SK-N-SH treated with all-trans-retinoic acid at 6 μM for 48 hours (cell line): ENCODE data around the gene ERO1B.

ENCODE experiments used
- ATAC-seq: fragments of 200-7000 bp; cut with Tn5 transposase; 3 replicates; pipeline ENCODE4 v1.9.1; 2020; ENCODE audit warnings: mild to moderate bottlenecking, moderate library complexity
- ARNTL ChIP-seq: fragments of 450-650 bp; formaldehyde crosslinking; IDR thresholded peaks from 2 replicates; pipeline ENCODE4 v1.5.0; 2020; ENCODE audit warnings: low read depth, mild to moderate bottlenecking, moderate library complexity, borderline replicate concordance
- BACH2 ChIP-seq: fragments of 250-450 bp; sonication (Bioruptor Pico); IDR thresholded peaks from 2 replicates; pipeline ENCODE4 v1.9.0; 2021; ENCODE audit warnings: mild to moderate bottlenecking, borderline replicate concordance
- CSDC2 ChIP-seq: fragments of 250-450 bp; sonication (Bioruptor Pico); IDR thresholded peaks from 2 replicates; pipeline ENCODE4 v1.5.0; 2020; ENCODE audit warnings: mild to moderate bottlenecking, moderate library complexity
- ESRRG ChIP-seq: fragments of 250-450 bp; sonication (Bioruptor Pico); IDR thresholded peaks from 2 replicates; pipeline ENCODE4 v1.6.1; 2021; ENCODE audit warnings: mild to moderate bottlenecking
- GLIS3 ChIP-seq: fragments of 250-450 bp; sonication (Bioruptor Pico); IDR thresholded peaks from 2 replicates; pipeline ENCODE4 v1.5.0; 2020; ENCODE audit warnings: mild to moderate bottlenecking, moderate library complexity
- ISL1 ChIP-seq: fragments of 250-450 bp; sonication (Bioruptor Pico); IDR thresholded peaks from 2 replicates; pipeline ENCODE4 v2.1.2; 2022; ENCODE audit warnings: mild to moderate bottlenecking, moderate library complexity
- OSR1 ChIP-seq: fragments of 250-450 bp; sonication (Bioruptor Pico); IDR thresholded peaks from 2 replicates; pipeline ENCODE4 v1.8.0; 2022; ENCODE audit warnings: moderate library complexity, mild to moderate bottlenecking, inconsistent platforms
- PPARA ChIP-seq: fragments of 250-450 bp; sonication (Bioruptor Pico); IDR thresholded peaks from 2 replicates; pipeline ENCODE4 v1.5.0; 2020; ENCODE audit warnings: mild to moderate bottlenecking, borderline replicate concordance
- SNAI2 ChIP-seq: fragments of 250-450 bp; sonication (Bioruptor Pico); IDR thresholded peaks from 2 replicates; pipeline ENCODE4 v1.5.0; 2020; ENCODE audit warnings: mild to moderate bottlenecking, moderate library complexity
- TCF4 ChIP-seq: fragments of 250-450 bp; sonication (Bioruptor Pico); IDR thresholded peaks from 2 replicates; pipeline ENCODE4 v1.8.0; 2021; ENCODE audit warnings: mild to moderate bottlenecking, moderate library complexity, borderline replicate concordance
- TOX ChIP-seq: fragments of 250-450 bp; sonication (Bioruptor Pico); IDR thresholded peaks from 2 replicates; pipeline ENCODE4 v1.8.0; 2021; ENCODE audit warnings: mild to moderate bottlenecking, moderate library complexity, borderline replicate concordance
- ZC3H10 ChIP-seq: fragments of 250-450 bp; sonication (Bioruptor Pico); IDR thresholded peaks from 2 replicates; pipeline ENCODE4 v1.5.1; 2021; ENCODE audit warnings: mild to moderate bottlenecking, moderate library complexity
- ZFP3 ChIP-seq: fragments of 250-450 bp; sonication (Bioruptor Pico); IDR thresholded peaks from 2 replicates; pipeline ENCODE4 v1.5.0; 2020; ENCODE audit warnings: mild to moderate bottlenecking, moderate library complexity
- ZFP30 ChIP-seq: fragments of 450-650 bp; formaldehyde crosslinking; IDR thresholded peaks from 2 replicates; pipeline ENCODE4 v1.5.0; 2022; ENCODE audit warnings: mild to moderate bottlenecking, moderate library complexity
- ZNF565 ChIP-seq: fragments of 450-650 bp; formaldehyde crosslinking; conservative IDR thresholded peaks from 2 replicates; pipeline ENCODE4 v1.5.0; 2020; ENCODE audit warnings: low read depth, mild to moderate bottlenecking, moderate library complexity
- ZNF8 ChIP-seq: fragments of 450-650 bp; formaldehyde crosslinking; IDR thresholded peaks from 2 replicates; pipeline ENCODE4 v1.5.0; 2020; ENCODE audit warnings: mild to moderate bottlenecking, moderate library complexity
- TF ChIP-seq, protein P1 (sequence below): fragments of 250-450 bp; sonication (Bioruptor Pico); IDR thresholded peaks from 2 replicates; pipeline ENCODE4 v1.5.1; 2020; ENCODE audit warnings: low read depth, mild to moderate bottlenecking, moderate library complexity
- TF ChIP-seq, protein P2 (sequence below): fragments of 250-450 bp; sonication (Bioruptor Pico); IDR thresholded peaks from 2 replicates; pipeline ENCODE4 v1.5.1; 2021; ENCODE audit warnings: mild to moderate bottlenecking, moderate library complexity
- TF ChIP-seq, protein P3 (sequence below): fragments of 250-450 bp; sonication (Bioruptor Pico); IDR thresholded peaks from 2 replicates; pipeline ENCODE4 v1.8.0; 2021; ENCODE audit warnings: low read depth, mild to moderate bottlenecking, moderate library complexity, borderline replicate concordance
- TF ChIP-seq, protein P4 (sequence below): fragments of 250-450 bp; sonication (Bioruptor Pico); IDR thresholded peaks from 2 replicates; pipeline ENCODE4 v1.8.0; 2020; ENCODE audit warnings: mild to moderate bottlenecking, moderate library complexity, borderline replicate concordance

The ERO1B gene

DNA sequence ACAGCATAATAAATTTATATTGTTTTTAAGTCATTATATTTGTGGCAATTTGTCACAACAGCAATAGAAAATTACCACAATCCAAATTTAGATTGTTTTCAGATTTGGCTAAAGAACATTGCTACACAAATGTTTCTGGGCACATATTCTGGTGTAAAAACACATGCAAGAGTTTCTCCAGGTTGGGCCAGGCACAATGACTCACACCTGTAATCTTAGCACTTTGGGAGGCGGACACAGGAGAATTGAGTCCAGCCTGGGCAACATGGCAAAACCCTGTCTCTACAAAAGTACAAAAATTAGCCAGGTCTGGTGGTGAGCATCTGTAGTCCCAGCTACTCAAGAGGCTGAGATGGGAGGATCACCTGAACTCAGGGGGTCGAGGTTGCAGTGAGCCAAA, 8.4 kb downstream of the ERO1B start:
- ATAC-seq, result no peak
- TF ChIP-seq SNAI2, result no peak

DNA sequence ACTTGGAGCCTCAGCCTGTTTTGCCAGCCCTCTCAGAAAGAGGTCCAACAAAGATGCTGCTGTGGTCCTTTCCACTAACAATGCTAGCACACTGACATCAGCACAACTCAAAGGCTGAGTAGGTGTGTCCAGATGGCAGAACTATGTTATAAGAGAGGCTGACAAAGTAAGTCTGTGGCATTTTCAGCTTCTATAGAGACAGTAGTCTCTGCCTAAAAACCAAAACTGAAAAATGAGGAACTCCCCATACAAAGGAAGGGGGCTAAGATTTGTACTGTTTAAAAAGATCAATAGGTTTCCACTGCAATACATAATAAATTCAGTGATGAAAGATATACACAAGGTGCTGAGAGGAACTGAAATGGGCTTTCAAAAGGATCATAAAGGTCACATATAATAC, 12.3 kb downstream of the ERO1B start:
- ATAC-seq, result no peak
- TF ChIP-seq, protein P1, sequence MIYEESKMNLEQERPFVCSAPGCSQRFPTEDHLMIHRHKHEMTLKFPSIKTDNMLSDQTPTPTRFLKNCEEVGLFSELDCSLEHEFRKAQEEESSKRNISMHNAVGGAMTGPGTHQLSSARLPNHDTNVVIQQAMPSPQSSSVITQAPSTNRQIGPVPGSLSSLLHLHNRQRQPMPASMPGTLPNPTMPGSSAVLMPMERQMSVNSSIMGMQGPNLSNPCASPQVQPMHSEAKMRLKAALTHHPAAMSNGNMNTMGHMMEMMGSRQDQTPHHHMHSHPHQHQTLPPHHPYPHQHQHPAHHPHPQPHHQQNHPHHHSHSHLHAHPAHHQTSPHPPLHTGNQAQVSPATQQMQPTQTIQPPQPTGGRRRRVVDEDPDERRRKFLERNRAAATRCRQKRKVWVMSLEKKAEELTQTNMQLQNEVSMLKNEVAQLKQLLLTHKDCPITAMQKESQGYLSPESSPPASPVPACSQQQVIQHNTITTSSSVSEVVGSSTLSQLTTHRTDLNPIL (CRISPR knock-in tag), result no peak
- no peak for TF ChIP-seq PPARA (CRISPR knock-in tag)
- TF ChIP-seq ZNF8 (CRISPR knock-in tag), result no peak
- no peak for TF ChIP-seq ARNTL
- no peak for TF ChIP-seq ISL1 (CRISPR knock-in tag)
- TF ChIP-seq, protein P2, sequence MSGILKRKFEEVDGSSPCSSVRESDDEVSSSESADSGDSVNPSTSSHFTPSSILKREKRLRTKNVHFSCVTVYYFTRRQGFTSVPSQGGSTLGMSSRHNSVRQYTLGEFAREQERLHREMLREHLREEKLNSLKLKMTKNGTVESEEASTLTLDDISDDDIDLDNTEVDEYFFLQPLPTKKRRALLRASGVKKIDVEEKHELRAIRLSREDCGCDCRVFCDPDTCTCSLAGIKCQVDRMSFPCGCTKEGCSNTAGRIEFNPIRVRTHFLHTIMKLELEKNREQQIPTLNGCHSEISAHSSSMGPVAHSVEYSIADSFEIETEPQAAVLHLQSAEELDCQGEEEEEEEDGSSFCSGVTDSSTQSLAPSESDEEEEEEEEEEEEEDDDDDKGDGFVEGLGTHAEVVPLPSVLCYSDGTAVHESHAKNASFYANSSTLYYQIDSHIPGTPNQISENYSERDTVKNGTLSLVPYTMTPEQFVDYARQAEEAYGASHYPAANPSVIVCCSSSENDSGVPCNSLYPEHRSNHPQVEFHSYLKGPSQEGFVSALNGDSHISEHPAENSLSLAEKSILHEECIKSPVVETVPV (CRISPR knock-in tag), result no peak
- TF ChIP-seq OSR1, result no peak
- no peak for TF ChIP-seq GLIS3 (CRISPR knock-in tag)
- TF ChIP-seq ZNF565 (CRISPR knock-in tag), result no peak

DNA sequence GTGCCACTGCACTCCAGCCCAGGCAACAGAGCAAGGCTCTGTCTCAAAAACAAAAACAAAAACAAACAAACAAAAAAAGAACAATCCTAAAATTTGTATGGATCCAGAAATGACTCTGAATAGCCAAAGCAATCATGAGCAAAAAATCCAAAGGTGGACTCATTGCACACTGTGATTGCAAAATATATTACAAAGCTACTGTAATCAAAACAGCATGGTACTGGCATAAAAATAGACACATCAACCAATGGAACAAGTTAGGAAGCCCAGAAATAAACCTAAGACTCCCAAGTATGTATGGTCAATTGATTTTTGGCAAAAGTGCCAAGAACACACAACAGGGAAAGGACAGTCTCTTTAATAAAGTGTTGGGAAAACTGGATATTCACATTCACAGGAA, 19.9 kb downstream of the ERO1B start:
- TF ChIP-seq TCF4 (CRISPR knock-in tag) (no peak), SNAI2 (no peak), ESRRG (CRISPR knock-in tag) (no peak), ZFP3 (no peak), ZC3H10 (CRISPR knock-in tag) (no peak), PPARA (CRISPR knock-in tag) (no peak), ZNF565 (CRISPR knock-in tag) (no peak), GLIS3 (CRISPR knock-in tag) (no peak), ISL1 (CRISPR knock-in tag) (no peak), ZFP30 (no peak), OSR1 (no peak), ZNF8 (CRISPR knock-in tag) (no peak)
- TF ChIP-seq, protein P2 (CRISPR knock-in tag), result no peak
- TF ChIP-seq, protein P3, sequence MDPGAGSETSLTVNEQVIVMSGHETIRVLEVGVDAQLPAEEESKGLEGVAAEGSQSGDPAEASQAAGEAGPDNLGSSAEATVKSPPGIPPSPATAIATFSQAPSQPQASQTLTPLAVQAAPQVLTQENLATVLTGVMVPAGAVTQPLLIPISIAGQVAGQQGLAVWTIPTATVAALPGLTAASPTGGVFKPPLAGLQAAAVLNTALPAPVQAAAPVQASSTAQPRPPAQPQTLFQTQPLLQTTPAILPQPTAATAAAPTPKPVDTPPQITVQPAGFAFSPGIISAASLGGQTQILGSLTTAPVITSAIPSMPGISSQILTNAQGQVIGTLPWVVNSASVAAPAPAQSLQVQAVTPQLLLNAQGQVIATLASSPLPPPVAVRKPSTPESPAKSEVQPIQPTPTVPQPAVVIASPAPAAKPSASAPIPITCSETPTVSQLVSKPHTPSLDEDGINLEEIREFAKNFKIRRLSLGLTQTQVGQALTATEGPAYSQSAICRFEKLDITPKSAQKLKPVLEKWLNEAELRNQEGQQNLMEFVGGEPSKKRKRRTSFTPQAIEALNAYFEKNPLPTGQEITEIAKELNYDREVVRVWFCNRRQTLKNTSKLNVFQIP (CRISPR knock-in tag), result no peak
- TF ChIP-seq, protein P4, sequence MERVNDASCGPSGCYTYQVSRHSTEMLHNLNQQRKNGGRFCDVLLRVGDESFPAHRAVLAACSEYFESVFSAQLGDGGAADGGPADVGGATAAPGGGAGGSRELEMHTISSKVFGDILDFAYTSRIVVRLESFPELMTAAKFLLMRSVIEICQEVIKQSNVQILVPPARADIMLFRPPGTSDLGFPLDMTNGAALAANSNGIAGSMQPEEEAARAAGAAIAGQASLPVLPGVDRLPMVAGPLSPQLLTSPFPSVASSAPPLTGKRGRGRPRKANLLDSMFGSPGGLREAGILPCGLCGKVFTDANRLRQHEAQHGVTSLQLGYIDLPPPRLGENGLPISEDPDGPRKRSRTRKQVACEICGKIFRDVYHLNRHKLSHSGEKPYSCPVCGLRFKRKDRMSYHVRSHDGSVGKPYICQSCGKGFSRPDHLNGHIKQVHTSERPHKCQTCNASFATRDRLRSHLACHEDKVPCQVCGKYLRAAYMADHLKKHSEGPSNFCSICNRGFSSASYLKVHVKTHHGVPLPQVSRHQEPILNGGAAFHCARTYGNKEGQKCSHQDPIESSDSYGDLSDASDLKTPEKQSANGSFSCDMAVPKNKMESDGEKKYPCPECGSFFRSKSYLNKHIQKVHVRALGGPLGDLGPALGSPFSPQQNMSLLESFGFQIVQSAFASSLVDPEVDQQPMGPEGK (CRISPR knock-in tag), result no peak
- TF ChIP-seq, protein P1 (CRISPR knock-in tag), result no peak
- no peak for ATAC-seq

DNA sequence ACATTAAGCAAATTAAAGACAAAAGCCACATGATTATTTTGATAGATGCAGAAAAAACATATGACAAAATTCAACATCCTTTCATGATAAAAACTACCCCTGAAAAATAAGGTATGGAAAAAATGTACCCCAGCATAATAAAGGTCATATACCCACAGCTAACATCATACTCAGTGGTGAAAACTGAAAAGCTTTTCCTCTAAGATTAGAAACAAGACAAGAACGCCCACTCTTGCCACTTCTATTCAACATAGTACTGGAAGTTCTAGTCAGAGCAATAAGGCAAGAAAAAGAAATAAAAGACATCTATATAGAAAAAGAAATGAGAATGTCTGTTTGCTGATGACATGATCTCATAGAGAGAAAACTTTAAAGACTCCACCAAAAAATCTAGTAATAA, 20.7 kb downstream of the ERO1B start:
- TF ChIP-seq ZC3H10 (CRISPR knock-in tag), result no peak
- TF ChIP-seq BACH2 (CRISPR knock-in tag), result no peak
- TF ChIP-seq, protein P4 (CRISPR knock-in tag), result no peak
- TF ChIP-seq ZNF8 (CRISPR knock-in tag), result no peak
- no peak for TF ChIP-seq ESRRG (CRISPR knock-in tag)
- no peak for TF ChIP-seq ARNTL
- no peak for TF ChIP-seq GLIS3 (CRISPR knock-in tag)
- no peak for TF ChIP-seq ZFP3
- no peak for TF ChIP-seq CSDC2
- TF ChIP-seq, protein P3 (CRISPR knock-in tag), result no peak
- TF ChIP-seq ISL1 (CRISPR knock-in tag), result no peak
- TF ChIP-seq, protein P1 (CRISPR knock-in tag), result no peak
- TF ChIP-seq TCF4 (CRISPR knock-in tag), result no peak
- TF ChIP-seq TOX (CRISPR knock-in tag), result no peak
- no peak for ATAC-seq
